HEK293 (cell line): ENCODE results near the gene ATOH1.

Experiments
- CTCF ChIA-PET: fragments of 350-600 bp; formaldehyde crosslinking; extraction: SDS; loops from one replicate; lab custom pipeline; 2021; ENCODE audit warnings: antibody characterized with exemption; lab: Yijun Ruan, JAX
- POLR2A ChIA-PET: fragments of 300-600 bp; formaldehyde crosslinking; extraction: SDS; loops from one replicate; lab custom pipeline; 2020; ENCODE audit warnings: antibody characterized with exemption, inconsistent platforms; lab: Yijun Ruan, JAX
- H3K27ac ChIP-seq: fragments of 200-500 bp; sonication (Bioruptor generic); 2 replicates; pipeline ENCODE4 v1.5.1; 2014; ENCODE audit warnings: low read depth, low read length, control low read depth, inconsistent platforms; ENCODE audit errors: extremely low read depth
- H3K36me3 ChIP-seq, 2 experiments: fragments of 200-500 bp in 1 of 2; sonication (Bioruptor generic) in 1 of 2; 1 replicate in 1 of 2; 2 replicates in 1 of 2; pipeline ENCODE4 v1.5.1; 2014 to 2017; ENCODE audit warnings: inconsistent platforms in 2 of 2, low read length in 2 of 2; ENCODE audit not compliant: control insufficient read depth in 2 of 2, insufficient read depth in 1 of 2
- H3K4me1 ChIP-seq: fragments of 200-500 bp; sonication (Bioruptor generic); 2 replicates; pipeline ENCODE4 v1.5.1; 2014; ENCODE audit warnings: mild to moderate bottlenecking, low read length, inconsistent platforms; ENCODE audit not compliant: control insufficient read depth, insufficient read depth
- H3K4me3 ChIP-seq: 2 replicates; pipeline ENCODE4 v1.5.1; 2011; ENCODE audit warnings: low read depth, mild to moderate bottlenecking, control low read depth, low read length, moderate library complexity
- H3K9me3 ChIP-seq: fragments of 200-500 bp; sonication (Bioruptor generic); 2 replicates; pipeline ENCODE4 v1.5.1; 2014; ENCODE audit warnings: low read depth, low read length, inconsistent platforms; ENCODE audit not compliant: control insufficient read depth, insufficient read depth
- MZF1 ChIP-seq: fragments of 450-650 bp; formaldehyde crosslinking; IDR thresholded peaks from 2 replicates; pipeline ENCODE4 v1.5.1; 2017; ENCODE audit warnings: missing biosample characterization, missing genetic modification characterization, borderline replicate concordance
- REPIN1 ChIP-seq: fragments of 450-650 bp; formaldehyde crosslinking; IDR thresholded peaks from 2 replicates; pipeline ENCODE4 v1.5.1; 2017; ENCODE audit warnings: missing biosample characterization, missing genetic modification characterization, low read depth
- SCRT1 ChIP-seq: fragments of 450-650 bp; formaldehyde crosslinking; IDR thresholded peaks from 2 replicates; pipeline ENCODE4 v1.5.1; 2016; ENCODE audit warnings: missing biosample characterization, missing genetic modification characterization, borderline replicate concordance
- SCRT2 ChIP-seq: fragments of 450-650 bp; formaldehyde crosslinking; IDR thresholded peaks from 2 replicates; pipeline ENCODE4 v1.5.1; 2016; ENCODE audit warnings: missing biosample characterization, missing genetic modification characterization
- SP3 ChIP-seq: fragments of 450-650 bp; formaldehyde crosslinking; IDR thresholded peaks from 2 replicates; pipeline ENCODE4 v1.5.1; 2016; ENCODE audit warnings: missing biosample characterization, missing genetic modification characterization
- WT1 ChIP-seq: fragments of 450-650 bp; formaldehyde crosslinking; IDR thresholded peaks from 2 replicates; pipeline ENCODE4 v1.5.1; 2016; ENCODE audit warnings: missing biosample characterization, missing genetic modification characterization
- YY2 ChIP-seq: fragments of 450-650 bp; formaldehyde crosslinking; IDR thresholded peaks from 2 replicates; pipeline ENCODE4 v1.5.1; 2016; ENCODE audit warnings: missing biosample characterization, missing genetic modification characterization
- ZBTB1 ChIP-seq: fragments of 450-650 bp; formaldehyde crosslinking; IDR thresholded peaks from 2 replicates; pipeline ENCODE4 v1.5.1; 2016; ENCODE audit warnings: missing biosample characterization, missing genetic modification characterization
- ZBTB17 ChIP-seq: fragments of 450-650 bp; formaldehyde crosslinking; IDR thresholded peaks from 2 replicates; pipeline ENCODE4 v1.5.1; 2016; ENCODE audit warnings: missing biosample characterization, missing genetic modification characterization
- ZBTB6 ChIP-seq: fragments of 450-650 bp; formaldehyde crosslinking; IDR thresholded peaks from 2 replicates; pipeline ENCODE4 v1.5.1; 2017; ENCODE audit warnings: missing biosample characterization, missing genetic modification characterization
- ZFP69B ChIP-seq: fragments of 450-650 bp; formaldehyde crosslinking; IDR thresholded peaks from 2 replicates; pipeline ENCODE4 v1.5.1; 2016; ENCODE audit warnings: missing biosample characterization, missing genetic modification characterization
- ZNF112 ChIP-seq: fragments of 450-650 bp; formaldehyde crosslinking; IDR thresholded peaks from 2 replicates; pipeline ENCODE4 v1.5.0; 2017; ENCODE audit warnings: missing biosample characterization, missing genetic modification characterization
- ZNF157 ChIP-seq: fragments of 450-650 bp; formaldehyde crosslinking; IDR thresholded peaks from 2 replicates; pipeline ENCODE4 v1.5.1; 2016; ENCODE audit warnings: missing biosample characterization, missing genetic modification characterization
- ZNF211 ChIP-seq: fragments of 450-650 bp; formaldehyde crosslinking; IDR thresholded peaks from 2 replicates; pipeline ENCODE4 v1.5.1; 2016; ENCODE audit warnings: low read depth, missing biosample characterization, missing genetic modification characterization
- ZNF248 ChIP-seq: fragments of 450-650 bp; formaldehyde crosslinking; IDR thresholded peaks from 2 replicates; pipeline ENCODE4 v1.5.1; 2017; ENCODE audit warnings: missing biosample characterization, missing genetic modification characterization
- ZNF366 ChIP-seq: fragments of 450-650 bp; formaldehyde crosslinking; conservative IDR thresholded peaks from 2 replicates; pipeline ENCODE4 v1.5.1; 2016; ENCODE audit warnings: missing biosample characterization, missing genetic modification characterization
- ZNF549 ChIP-seq: fragments of 450-650 bp; IDR thresholded peaks from 2 replicates; pipeline ENCODE4 v1.5.1; 2018; ENCODE audit warnings: missing biosample characterization, missing genetic modification characterization, mild to moderate bottlenecking, inconsistent platforms, moderate library complexity
- ZNF621 ChIP-seq: fragments of 450-650 bp; formaldehyde crosslinking; IDR thresholded peaks from 2 replicates; pipeline ENCODE4 v1.5.1; 2017; ENCODE audit warnings: missing biosample characterization, missing genetic modification characterization
- ZNF629 ChIP-seq: fragments of 450-650 bp; formaldehyde crosslinking; IDR thresholded peaks from 2 replicates; pipeline ENCODE4 v1.5.1; 2017; ENCODE audit warnings: missing biosample characterization, missing genetic modification characterization
- ZNF658 ChIP-seq: fragments of 450-650 bp; formaldehyde crosslinking; IDR thresholded peaks from 2 replicates; pipeline ENCODE4; 2016; ENCODE audit warnings: missing biosample characterization, missing genetic modification characterization
- ZNF660 ChIP-seq: fragments of 450-650 bp; IDR thresholded peaks from 2 replicates; pipeline ENCODE4 v1.5.1; 2018; ENCODE audit warnings: missing biosample characterization, mild to moderate bottlenecking, missing genetic modification characterization
- ZNF664 ChIP-seq: fragments of 450-650 bp; formaldehyde crosslinking; IDR thresholded peaks from 2 replicates; pipeline ENCODE4 v1.5.1; 2016; ENCODE audit warnings: missing biosample characterization, missing genetic modification characterization
- ZNF692 ChIP-seq: fragments of 450-650 bp; formaldehyde crosslinking; IDR thresholded peaks from 2 replicates; pipeline ENCODE4 v1.5.1; 2016; ENCODE audit warnings: missing biosample characterization, missing genetic modification characterization
- ZNF707 ChIP-seq: fragments of 450-650 bp; formaldehyde crosslinking; IDR thresholded peaks from 2 replicates; pipeline ENCODE4 v1.5.1; 2016; ENCODE audit warnings: missing biosample characterization, missing genetic modification characterization
- ZSCAN23 ChIP-seq: fragments of 450-650 bp; formaldehyde crosslinking; IDR thresholded peaks from 2 replicates; pipeline ENCODE4 v1.5.1; 2016; ENCODE audit warnings: missing biosample characterization, missing genetic modification characterization
- TF ChIP-seq, protein P1 (sequence below): fragments of 450-650 bp; formaldehyde crosslinking; IDR thresholded peaks from 2 replicates; pipeline ENCODE4 v1.5.1; 2016; ENCODE audit warnings: missing biosample characterization, missing genetic modification characterization
- TF ChIP-seq, protein P2 (sequence below): fragments of 450-650 bp; formaldehyde crosslinking; IDR thresholded peaks from 2 replicates; pipeline ENCODE4 v1.5.1; 2016; ENCODE audit warnings: missing biosample characterization, missing genetic modification characterization

ATOH1 gene

DNA sequence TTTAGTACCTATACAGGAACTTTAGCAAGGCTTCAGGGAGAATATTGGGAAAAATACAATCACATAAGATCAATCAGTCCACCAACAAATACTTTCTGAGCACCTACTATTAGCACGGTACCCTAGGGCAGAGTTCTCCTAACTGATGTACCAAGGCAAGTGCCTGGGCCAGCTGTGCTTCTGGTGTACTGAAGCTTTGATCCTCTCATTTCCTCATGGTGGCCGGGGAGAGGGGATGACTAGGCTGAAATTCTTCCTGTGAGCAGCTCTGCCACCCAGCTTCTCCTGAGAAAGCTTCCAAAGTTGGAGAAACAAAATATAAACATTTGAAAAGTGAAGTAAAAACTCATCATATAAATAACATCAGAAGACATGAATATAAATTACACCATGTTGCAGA, 49.3 kb upstream of the ATOH1 start (continued):
- TF ChIP-seq ZBTB17 (no peak), ZNF157 (tag by site-specific recombination) (no peak)

DNA sequence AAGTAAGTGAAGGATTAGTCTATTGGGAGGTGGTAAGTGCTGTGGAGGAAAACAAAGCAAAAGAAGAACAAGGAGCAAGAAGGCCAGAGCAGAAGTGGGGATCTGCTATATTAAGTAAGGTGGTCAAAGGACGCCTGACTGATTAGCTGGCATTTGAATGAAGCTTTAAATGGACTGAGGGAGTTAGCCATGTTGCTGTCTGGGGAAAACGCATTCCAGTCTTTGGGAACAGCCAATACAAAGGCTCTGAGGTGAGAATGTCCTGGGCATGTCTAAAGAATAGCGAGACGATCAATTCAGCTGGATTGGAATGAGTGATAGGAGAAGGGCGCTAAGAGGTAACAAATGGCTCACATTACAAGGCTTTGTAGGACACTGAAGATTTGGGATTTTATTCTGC, 48.5 kb upstream of the ATOH1 start:
- ChIA-PET POLR2A (no interaction called here), CTCF (no interaction called here)
- Histone ChIP-seq H3K4me3 (no peak overlapping the region), H3K4me1 (no peaks in the 10 kb centered on the region), H3K36me3 (no peaks in the 10 kb centered on the region), H3K27ac (no peak overlapping the region)
- TF ChIP-seq, protein P1, sequence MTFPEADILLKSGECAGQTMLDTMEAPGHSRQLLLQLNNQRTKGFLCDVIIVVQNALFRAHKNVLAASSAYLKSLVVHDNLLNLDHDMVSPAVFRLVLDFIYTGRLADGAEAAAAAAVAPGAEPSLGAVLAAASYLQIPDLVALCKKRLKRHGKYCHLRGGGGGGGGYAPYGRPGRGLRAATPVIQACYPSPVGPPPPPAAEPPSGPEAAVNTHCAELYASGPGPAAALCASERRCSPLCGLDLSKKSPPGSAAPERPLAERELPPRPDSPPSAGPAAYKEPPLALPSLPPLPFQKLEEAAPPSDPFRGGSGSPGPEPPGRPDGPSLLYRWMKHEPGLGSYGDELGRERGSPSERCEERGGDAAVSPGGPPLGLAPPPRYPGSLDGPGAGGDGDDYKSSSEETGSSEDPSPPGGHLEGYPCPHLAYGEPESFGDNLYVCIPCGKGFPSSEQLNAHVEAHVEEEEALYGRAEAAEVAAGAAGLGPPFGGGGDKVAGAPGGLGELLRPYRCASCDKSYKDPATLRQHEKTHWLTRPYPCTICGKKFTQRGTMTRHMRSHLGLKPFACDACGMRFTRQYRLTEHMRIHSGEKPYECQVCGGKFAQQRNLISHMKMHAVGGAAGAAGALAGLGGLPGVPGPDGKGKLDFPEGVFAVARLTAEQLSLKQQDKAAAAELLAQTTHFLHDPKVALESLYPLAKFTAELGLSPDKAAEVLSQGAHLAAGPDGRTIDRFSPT (tag by site-specific recombination): no peak
- TF ChIP-seq REPIN1 (tag by site-specific recombination) (no peak), ZNF366 (tag by site-specific recombination) (no peak), YY2 (no peak), ZFP69B (tag by site-specific recombination) (no peak), ZNF658 (no peak), ZBTB6 (tag by site-specific recombination) (no peak)
- TF ChIP-seq, all 188 proteins: peak for 0
- H3K9me3 ChIP-seq: no peaks in the 10 kb centered on the region

DNA sequence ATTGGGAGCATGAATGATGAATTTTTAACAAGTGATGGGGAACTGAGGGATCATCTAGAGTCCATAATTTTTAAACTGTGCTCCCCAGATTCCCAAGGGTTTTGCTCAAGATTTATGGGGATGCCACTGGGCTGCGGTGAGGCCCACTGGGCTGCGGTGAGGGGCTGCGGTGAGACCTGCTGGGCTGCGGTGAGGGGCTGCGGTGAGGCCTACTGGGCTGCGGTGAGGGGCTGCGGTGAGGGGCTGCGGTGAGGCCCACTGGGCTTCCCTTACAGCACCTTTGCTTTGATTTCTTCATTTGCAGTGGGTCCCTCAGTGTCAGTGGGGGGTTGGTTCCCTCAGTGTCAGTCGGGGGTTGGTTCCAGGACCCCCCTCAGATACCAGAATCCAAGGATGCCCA, 47.4 kb upstream of the ATOH1 start:
- H3K27ac ChIP-seq: no peak overlapping the region
- no peaks in the 10 kb centered on the region for H3K4me1 ChIP-seq
- no peak for TF ChIP-seq SCRT1 (tag by site-specific recombination)
- TF ChIP-seq, protein P2, sequence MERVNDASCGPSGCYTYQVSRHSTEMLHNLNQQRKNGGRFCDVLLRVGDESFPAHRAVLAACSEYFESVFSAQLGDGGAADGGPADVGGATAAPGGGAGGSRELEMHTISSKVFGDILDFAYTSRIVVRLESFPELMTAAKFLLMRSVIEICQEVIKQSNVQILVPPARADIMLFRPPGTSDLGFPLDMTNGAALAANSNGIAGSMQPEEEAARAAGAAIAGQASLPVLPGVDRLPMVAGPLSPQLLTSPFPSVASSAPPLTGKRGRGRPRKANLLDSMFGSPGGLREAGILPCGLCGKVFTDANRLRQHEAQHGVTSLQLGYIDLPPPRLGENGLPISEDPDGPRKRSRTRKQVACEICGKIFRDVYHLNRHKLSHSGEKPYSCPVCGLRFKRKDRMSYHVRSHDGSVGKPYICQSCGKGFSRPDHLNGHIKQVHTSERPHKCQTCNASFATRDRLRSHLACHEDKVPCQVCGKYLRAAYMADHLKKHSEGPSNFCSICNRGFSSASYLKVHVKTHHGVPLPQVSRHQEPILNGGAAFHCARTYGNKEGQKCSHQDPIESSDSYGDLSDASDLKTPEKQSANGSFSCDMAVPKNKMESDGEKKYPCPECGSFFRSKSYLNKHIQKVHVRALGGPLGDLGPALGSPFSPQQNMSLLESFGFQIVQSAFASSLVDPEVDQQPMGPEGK: no peak
- TF ChIP-seq ZNF660 (tag by site-specific recombination): no peak
- no peak for TF ChIP-seq ZNF248 (tag by site-specific recombination)
- TF ChIP-seq ZNF112 (tag by site-specific recombination): no peak
- no peak for TF ChIP-seq ZNF211
- no peak for TF ChIP-seq ZNF621 (tag by site-specific recombination)
- TF ChIP-seq, all 188 proteins: peak for 0
- Histone ChIP-seq H3K36me3 (no peaks in the 10 kb centered on the region), H3K4me3 (no peak overlapping the region), H3K9me3 (no peaks in the 10 kb centered on the region)
- ChIA-PET CTCF (no interaction called here), POLR2A (no interaction called here)

- Histone ChIP-seq H3K36me3 (no peaks in the 10 kb centered on the region), H3K27ac (no peak overlapping the region), H3K4me3 (no peak overlapping the region), H3K9me3 (no peaks in the 10 kb centered on the region), H3K4me1 (no peaks in the 10 kb centered on the region)
- ChIA-PET CTCF (interaction anchor here (0.7 kb wide), 1 partner anchor 27 kb away, joined by 3 read pairs; no protein-coding TSS in a partner anchor), POLR2A (no interaction called here)
- TF ChIP-seq ZNF692 (tag by site-specific recombination) (no peak), ZNF629 (no peak), SCRT2 (tag by site-specific recombination) (no peak), ZNF660 (tag by site-specific recombination) (no peak), MZF1 (tag by site-specific recombination) (no peak), ZNF707 (tag by site-specific recombination) (no peak), ZNF549 (tag by site-specific recombination) (no peak), YY2 (no peak), ZNF621 (tag by site-specific recombination) (no peak), ZSCAN23 (tag by site-specific recombination) (no peak), WT1 (tag by site-specific recombination) (no peak), ZBTB1 (tag by site-specific recombination) (no peak), ZNF112 (tag by site-specific recombination) (no peak), SP3 (tag by site-specific recombination) (no peak), ZNF664 (tag by site-specific recombination) (no peak)
Observed at GRCh38 chr4:93786149-93786548, 42.4 kb upstream of the ATOH1 start.
